ENCODE results near the gene ZNF519.
"Not testable (repeated sequence)": the region's sequence is repeated elsewhere in the genome, so short reads cannot be mapped to it uniquely, and the experiment has no call there.

The ZNF519 gene

DNA sequence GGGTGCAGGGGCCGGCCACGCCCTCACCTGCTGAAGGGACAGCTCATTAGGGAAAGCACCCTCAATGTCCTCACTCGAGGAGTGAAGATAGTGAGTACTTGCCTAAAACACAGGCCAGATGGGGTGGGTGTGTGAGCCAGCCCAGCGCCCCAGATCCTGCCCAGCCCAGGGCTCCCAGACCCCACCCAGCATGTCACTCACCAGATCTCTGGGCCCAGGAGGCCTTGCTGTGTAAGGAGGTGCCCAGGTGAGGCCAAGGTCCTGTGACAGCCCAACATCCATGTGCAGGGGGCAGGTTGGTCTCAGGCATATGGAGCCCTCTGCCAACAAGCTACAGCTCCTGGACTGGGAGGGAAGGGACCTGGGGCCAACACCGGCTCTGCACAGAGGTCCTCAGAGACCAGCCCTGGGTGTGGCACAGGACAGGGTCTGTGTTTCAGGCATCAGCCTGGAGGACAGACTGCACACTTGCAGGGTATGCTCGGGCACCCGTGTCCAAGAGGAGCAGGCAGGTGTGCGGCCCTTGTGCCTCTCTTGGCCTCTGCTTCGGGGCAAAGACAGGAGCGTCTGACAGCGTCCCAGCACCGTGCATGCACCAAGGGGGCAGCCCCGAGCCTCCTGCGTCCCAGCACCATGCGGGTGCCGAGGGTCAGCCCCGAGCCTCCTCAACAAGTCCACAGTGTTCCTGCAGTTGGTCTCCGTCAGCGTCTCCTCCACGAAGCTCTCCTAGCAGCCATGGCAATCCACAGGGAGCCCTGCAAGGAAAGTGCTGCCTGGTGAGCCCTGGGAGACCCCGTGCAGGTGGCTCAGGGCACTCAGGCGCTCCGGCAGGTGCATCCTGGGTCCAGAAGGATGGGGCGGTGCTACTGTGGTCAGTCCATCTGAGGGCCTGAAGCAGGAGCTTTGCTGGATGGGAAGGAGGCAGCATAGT is 16.0 kb upstream of the ZNF519 start:
- not testable (repeated sequence) for DNase-seq (ENCODE audit: low spot score)

DNA sequence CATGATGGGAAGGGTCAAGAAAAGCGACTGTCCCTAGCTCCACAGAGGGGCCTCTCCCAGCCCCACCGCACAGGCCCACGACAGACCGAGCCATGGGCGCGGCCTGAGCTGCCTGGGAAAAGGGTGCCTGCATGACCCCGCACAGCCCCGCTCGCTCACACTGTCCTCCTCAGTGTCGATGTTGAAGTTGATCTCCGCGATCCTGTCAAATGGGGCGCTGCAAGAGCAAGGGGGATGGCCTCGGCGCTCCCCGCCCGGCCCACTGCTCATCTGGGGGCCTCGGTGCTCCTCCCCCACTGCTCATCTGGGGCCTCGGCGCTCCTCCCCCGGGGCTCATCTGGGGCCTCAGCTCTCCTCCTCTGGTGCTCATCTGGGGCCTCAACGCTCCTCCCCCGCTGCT is 14.5 kb upstream of the ZNF519 start:
- not testable (repeated sequence) for DNase-seq (ENCODE audit: low spot score)

DNA sequence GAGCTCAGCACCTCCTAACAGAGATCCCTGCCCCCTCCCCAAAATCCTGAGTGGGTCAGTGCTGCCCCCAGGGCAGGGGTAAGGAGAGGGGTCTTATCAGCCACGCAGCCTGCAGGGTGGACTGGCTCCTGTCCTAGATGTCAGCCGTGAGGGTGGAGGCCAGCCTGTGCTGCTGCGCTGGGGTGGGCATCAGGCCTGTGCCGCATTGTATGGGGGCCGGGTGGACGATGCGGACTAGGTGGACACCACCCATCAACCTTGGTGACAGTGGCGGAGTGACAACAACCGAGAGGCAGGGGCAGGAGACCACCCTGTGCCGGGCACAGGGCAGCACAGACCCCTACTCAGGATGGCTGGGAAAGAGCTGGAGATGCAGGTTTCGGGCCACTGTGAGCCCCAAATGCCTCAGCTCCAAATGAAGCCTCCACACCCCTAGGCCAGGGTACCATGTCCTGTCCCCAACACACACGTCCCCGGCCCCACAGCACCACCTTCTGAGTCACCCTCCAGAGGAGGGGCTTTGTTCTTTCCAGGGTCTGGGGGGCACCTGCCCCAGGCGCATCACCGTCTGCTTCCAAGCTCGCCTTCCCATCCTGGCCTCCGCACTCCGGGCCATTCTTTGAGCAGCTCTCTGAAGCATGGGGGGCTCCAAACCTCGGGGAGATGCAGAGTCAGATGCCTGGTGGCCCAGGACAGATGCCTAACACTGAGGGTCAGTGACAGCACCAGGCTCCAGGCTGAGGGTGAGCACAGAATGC is 13.5 kb upstream of the ZNF519 start:
- DNase-seq (ENCODE audit: low spot score) = not testable (repeated sequence)

DNA sequence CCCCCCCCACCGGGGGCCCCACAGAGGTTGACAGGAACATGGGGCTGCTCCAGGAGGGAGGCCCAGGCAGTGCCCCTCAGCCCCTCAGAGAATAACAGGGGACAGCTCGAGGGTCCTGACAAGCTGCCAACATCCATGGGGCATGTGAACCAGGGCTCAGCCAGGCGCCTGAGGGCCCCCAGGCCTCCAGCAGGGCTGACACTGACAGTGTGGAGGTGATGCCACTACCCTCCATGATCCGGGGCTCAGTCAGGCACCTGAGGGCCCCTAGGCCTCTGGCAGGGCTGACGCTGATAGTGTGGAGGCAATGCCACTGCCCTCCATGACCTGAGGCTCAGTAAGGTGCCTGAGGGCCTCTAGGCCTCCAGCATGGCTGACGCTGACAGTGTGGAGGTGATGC is 12.8 kb upstream of the ZNF519 start:
- DNase-seq (ENCODE audit: low spot score) = not testable (repeated sequence)

DNA sequence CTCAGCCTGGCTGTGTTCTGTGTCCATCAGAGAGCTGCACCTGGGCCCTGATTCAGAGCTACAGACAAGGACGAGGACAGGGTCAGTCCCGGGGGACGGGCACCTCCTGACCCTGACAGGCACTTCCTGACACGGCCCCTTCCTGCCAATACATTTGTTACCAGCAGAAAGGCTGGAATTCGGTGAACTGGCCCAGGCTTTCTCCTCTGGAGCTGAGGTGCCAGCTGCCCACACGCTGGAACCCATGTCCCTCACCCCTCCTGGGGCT is 12.3 kb upstream of the ZNF519 start:
- DNase-seq (ENCODE audit: low spot score) = no peak

DNA sequence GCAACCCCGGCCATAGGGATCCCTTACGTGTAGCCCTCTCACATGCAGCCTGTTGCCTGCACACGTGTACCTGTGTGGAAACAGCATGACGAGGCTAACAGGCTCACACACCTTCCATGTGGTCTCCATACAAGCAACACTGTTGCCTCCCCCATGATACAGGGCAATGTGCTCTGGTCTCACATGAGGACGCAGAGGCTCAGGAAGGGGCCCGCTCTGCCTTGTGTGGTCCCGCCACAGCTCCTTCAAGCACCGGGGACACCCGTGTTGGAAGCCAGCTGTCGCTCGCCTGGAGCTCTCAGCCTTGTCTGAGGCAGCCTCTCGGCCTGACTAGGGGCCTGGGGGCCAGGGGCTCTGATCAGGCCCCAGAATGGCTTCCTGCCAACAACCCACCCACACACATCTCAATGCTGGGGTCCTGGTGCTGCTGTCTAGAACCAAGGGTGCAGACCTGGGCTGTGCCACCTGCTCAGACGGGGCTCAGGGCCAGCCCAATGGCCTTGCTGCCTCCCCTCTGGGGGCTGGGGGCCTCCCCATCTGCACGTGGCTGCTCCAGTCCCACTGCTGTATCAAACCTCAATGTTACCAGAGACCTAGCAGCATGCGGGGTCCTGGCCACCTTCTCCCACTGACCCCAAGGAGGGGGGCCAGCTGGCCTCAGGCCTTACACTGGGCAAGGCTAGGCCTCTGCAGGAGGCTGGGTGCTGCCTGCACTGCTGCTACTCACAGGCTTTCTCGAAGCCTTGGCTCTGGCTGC is 11.8 kb upstream of the ZNF519 start:
- not testable (repeated sequence) for DNase-seq (ENCODE audit: low spot score)

DNA sequence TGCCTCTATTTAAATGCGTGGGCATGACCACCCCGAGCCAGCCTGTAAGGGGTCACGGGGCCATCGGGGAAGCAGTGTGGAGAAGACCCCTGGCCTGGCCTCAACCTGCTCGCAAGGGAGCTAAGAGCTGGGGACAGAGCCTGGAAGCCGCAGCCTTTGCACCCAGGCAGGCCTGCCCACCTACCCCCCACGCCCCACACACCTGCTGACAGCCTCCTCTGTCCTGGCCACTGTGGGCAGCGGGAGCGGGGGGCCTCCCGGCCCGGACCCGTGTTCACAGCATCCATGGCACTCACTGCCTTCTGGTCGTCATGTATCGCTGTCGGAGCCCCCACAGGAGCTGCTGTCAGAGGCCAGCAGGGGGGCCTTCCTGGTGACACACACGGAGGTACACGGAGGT is 11.2 kb upstream of the ZNF519 start:
- DNase-seq (ENCODE audit: low spot score) = not testable (repeated sequence)

DNA sequence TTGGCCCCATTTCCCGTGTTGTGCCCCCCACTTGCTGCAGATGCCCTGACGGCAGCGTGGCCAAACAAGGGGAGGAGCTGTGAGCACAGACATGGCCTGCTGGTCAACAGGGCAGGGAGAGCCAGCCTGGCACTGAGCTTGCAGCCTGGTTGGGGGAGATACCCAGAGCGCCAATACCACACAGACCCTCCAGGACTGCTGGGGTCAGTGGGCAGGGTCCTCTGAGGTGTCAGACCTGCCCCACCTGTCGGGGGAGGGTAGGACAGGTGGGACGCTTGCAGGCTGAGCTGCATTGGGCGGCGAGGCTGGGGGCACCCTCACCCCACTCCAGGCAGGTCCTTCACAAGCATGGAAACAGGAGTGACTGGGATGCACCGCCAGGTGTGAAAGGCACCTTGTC is 9.9 kb upstream of the ZNF519 start:
- DNase-seq (ENCODE audit: low spot score) = not testable (repeated sequence)

DNA sequence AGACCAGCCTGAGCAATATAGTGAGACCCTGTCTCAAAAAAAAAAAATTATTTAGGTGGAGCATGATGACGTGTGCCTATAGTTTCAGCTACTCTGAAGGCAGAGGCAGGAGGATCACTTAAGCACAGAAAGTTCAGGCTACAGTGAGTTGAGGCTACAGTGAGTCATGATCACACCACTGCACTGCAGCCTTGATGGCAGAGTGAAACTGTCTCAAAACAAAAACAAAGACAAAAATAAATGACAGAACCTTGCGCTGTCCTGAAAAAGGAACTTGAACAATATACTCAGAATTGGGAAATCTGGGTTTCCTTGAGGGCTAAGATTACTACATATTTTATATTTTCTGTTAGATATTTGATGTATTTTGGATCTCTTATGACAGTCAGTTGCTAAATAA is 7.3 kb upstream of the ZNF519 start:
- DNase-seq (ENCODE audit: low spot score) = not testable (repeated sequence)

DNA sequence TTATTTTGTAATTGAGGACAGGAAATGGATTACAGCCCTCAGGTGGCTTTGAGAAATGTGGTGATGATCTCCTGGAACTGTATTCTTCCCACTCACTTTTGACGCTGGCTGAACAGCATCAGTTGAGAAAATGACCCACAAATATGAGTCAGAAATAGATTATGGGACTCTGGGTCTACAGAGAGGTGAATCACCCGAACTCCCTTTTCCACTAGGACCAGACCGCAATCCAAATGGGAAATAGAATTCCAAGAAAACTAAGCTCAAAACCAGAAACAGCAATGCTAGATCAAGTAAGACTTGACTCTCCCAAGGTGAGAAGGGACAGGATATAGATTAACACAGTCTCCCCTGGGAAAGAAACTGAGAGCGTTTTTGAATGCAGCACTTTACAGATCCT is 5.7 kb upstream of the ZNF519 start:
- not testable (repeated sequence) for DNase-seq (ENCODE audit: low spot score)

DNA sequence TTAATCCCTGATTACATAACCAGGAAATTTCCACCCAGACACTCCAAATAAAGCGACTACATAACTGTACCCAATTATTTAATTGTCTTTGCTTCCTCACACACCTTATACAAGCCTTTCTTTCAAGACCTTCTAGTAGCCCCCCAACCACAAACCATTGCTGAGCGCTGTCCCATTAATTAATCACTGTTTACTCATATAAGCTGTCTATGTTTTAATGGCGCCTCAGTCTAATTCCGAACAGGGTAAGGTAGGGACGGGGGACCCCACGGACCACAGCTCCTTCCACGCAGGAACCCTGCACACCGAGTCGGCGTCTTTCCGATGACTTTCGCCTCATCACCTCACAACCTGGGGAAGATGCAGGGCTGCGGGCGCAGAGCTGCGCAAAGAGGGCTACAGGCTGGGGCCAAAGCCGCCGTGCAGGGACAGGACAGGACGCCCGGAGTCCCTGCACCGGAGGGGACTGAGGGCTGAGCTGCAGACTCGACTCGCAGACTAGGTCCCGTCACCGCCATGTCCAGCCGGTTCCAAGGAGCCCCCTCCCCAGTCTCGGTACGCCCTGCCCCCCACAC is 452 bp downstream of the ZNF519 start:
- not testable (repeated sequence) for DNase-seq (ENCODE audit: low spot score)

DNA sequence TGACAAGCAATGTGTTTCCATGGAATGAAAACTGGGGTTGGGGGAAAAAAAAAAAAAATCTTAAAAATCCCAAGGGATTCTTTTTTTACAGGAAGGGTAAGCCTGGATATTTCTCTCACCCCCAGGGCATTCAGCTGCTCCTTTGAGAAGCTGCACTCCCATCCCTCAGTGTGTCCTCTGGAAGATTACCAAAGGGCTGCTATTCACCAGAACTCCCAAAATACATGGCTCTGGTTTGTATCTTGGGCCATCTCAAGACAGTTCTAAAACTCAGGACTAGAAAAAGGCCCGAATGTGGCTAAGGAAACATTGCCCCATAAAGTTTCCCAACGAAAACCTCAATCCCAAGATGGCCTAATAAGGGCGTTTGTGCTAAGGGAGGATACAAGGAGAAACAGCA is 1.4 kb downstream of the ZNF519 start:
- not testable (repeated sequence) for DNase-seq (ENCODE audit: low spot score)

DNA sequence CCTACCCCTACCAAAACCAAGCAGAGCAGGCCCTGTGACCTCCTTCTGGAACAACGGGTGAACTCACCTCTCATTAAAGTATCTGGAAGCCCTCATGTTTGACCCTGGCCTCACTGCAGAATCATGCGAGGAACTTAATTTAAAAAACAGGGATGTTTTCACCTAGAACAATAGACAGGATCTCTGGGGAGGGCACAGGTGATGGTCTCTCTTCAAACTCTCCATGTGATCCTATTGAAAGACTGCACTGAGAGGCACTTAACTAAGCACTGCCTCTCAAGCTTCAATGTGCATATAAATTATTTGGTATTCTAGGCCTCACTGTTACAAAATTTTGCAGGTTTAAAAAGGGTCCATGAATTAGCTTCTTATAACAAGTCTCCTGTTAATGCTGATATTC is 7.5 kb downstream of the ZNF519 start:
- no peak for DNase-seq (ENCODE audit: low spot score)

DNA sequence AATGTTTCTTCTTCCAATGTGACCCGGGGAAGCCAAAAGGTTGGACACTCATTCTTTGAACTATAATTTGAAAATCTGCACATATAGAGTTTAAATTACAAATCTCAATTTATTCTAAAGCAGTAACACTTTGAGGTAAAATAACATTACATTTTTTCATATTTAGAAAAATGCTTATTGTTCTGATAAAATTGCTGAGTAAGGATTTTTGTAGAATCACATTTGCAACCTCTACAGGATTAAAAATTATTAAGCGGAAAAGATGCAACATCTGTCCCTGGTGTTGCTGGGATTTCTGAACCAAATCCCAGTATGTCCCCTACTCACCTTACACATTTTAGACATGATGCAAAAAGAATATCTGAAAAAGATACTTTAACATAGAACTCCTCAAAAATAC is 10.1 kb downstream of the ZNF519 start:
- no peak for DNase-seq (ENCODE audit: low spot score)

DNA sequence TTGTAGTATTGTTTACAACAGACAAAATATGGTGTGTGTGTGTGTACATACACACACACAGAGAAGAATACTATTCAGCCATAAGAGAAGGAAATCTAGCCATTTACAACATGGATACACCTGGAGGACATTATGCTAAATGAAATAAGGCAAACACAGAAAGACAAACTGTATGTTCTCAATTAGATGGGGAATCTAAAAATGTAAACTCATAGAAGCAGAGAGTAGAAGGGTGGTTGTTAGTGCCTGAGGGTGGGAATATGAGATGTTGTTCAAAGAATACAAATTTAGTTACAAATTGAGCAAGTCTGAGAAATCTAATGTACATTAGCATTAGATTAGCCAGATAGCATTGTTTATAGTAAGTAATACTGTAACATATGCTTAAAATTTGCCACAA is 11.3 kb downstream of the ZNF519 start:
- no peak for DNase-seq (ENCODE audit: low spot score)

DNA sequence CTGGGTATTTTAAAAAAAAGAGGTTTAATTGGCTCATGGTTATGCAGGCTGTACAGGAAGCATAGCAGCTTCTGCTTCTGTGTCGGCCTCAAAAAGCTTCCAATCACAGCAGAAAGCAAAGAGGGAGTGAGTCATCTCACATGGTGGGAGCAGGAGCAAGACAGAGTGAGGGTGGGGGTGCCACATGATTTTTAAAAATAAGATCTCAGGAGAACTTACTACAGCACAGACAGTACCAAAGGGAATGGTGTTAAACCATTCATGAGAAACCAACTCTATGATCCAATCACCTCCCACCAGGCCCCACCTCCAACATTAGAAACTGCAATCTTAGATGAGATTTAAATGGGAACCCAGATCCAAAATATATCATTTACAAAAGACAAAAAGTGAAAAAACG is 14.6 kb downstream of the ZNF519 start:
- DNase-seq (ENCODE audit: low spot score) = no peak

DNA sequence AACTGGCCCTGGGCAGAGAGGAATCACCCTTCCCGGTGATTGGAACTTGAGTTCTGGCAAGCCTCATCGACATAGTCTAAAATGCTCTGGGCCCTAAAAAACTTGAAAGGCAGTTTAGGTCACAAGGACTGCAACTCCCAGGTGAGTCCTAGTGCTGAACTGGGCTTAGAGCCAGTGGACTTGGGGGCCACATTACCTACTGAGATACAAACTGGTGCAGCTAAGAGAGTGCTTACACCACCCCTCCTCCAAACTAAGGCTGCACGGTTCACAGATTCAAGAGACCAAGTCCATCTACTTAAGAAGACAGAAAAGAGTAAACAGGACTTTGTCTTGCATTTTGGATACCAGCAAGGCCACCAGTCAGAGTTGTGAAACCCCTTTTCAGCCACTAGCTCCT is 25.3 kb downstream of the ZNF519 start:
- no peak for DNase-seq (ENCODE audit: low spot score)

DNA sequence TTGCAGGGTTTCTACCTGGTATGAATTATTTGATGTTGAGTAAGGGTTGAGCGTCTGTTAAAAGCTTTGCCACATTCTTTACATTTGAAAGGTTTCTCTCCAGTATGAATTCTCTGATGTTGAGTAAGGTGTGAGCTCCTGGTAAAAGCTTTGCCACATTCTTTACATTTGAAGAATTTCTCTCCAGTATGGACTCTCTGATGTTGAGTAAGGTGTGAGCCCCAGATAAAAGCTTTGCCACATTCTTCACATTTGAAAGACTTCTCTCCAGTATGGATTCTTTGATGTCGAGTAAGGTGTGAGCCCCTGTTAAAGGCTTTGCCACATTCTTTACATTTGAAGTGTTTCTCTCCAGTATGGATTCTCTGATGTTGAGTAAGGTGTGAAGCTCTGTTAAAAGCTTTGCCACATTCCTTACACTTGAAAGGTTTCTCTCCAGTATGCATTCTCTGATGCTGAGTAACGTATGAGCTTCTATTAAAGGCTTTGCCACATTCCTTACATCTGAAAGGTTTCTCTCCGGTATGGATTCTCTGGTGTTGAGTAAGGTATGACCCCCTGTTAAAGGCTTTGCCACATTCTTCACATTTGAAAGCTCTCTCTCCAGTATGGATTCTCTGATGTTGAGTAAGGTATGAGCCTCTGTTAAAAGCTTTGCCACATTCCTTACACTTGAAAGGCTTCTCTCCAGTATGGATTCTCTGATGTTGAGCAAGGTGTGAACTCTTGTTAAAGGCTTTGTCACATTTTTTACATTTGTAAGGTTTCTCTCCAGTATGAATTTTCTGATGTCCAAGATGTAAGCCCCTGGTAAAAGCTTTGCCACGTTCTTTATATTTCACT is 27.1 kb downstream of the ZNF519 start:
- DNase-seq (ENCODE audit: low spot score) = no peak

DNA sequence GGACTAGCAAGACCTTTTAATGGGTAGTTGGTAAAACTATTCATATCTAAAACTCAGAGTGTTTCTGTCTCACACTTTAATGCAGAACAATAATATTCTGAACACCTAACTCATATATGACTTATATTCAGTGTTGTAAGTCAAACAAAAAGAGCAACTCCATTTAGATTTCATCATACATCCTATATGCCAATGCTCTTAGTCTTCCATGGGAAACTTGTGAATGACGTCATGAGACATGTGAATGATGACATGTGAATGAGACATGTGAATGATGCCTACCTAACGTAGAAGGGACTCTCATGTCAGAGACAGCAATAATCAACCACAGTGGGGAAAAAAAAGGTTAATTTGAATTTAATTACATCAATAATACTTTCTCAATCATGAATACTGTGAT is 28.0 kb downstream of the ZNF519 start:
- no peak for DNase-seq (ENCODE audit: low spot score)

DNA sequence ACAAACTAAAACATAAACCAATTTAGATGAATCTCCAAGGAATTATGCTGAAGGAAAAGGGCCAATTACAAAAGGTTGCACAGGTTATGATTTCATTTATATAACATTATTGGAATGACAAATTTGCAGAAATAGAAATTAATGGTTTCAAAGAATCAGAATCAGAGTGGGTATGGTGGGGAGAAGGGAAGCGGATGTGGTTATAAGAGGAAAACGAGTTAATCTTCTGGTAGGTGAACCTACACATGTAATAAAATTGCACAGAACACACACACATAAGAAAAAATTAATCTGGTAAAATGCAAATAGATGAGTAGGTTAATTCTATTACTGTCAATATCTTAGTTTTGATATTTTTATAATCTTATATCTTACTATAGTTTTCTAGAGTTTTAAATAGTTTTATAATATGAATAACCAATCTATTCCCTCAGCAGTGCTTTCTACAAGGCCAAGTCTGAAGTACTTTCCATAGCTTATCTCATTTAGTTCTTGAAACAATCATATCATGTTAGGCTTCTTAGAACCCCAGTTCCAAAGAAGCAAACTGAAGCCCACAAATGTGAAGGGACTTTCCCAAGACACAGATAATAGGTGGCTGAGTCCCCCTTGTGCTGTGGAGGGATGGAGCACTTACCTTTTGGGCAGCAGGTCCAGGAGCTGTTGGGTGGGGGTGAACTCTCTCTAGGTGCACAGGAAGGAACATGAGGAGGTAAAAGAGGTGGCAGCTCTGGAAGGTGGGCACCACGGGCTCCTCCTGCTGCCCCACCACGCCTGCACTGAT is 31.5 kb downstream of the ZNF519 start:
- no peak for DNase-seq (ENCODE audit: low spot score)

DNA sequence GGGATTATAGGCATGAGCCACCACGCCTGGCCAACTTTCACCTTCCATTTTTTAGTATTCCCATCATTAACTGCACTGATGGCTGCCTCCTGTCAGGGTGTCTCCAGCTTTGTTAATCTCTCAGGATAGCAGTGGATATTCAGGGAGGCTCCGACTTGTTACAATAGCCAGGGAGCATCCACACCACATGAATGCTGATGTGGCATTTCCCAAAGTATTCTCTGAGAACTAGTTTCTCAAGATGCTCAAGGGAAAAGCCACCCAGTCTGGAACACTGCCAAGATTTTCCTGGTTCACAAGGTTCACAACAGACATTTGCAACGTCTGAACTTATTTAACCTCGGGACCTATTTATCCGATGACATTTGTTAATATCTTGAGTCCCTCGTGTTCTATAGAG is 33.8 kb downstream of the ZNF519 start:
- DNase-seq (ENCODE audit: low spot score) = no peak
